HG03469 (cell line): Measurements from ENCODE around the gene APCDD1.
"Not testable (repeated sequence)": the region's sequence is repeated elsewhere in the genome, so short reads cannot be mapped to it uniquely, and the experiment has no call there.

Experiments used
- ATAC-seq: cut with Tn5 transposase; IDR thresholded peaks from one replicate; pipeline ENCODE4 v1.9.1; 2021; ENCODE audit warnings: mild to moderate bottlenecking, moderate library complexity, moderate number of reproducible peaks; ENCODE audit not compliant: unreplicated experiment

Gene APCDD1

DNA sequence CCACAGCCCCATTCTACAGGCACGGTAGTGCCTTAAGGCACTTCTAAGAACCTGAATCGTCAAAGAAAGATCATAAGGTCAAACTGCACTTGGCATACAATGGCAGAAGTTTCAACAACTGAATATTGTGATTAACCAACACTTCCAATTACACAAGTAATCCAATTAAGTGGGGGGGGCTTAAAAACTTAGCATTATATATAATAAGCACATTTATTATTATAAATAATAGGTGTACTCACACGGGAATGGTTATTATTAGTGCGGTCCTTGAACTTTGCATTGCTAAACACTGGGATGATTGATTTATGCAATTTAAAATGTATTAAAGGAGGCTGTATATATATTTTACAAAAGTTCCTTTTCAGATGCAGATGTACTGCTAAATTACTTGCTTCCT, 7.6 kb downstream of the APCDD1 start:
- no peak for ATAC-seq

DNA sequence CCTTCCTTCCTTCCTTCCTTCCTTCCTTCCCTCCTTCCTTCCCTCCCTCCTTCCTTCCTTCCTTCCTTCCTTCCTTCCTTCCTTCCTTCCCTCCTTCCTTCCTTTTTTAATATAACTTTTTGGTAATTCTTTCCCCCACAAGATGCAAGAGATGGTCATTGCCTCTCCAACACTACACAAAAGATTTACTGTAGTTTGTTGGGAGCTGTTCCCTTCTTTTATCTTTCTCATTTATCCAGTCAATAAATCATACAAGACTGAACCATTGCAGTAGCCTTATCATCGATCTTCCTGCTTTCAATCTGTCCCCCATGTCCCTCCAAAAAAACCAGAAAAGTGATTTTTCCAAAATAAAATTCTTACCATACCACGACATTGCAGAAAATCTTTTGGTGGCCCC, 8.2 kb downstream of the APCDD1 start:
- ATAC-seq, result no peak

DNA sequence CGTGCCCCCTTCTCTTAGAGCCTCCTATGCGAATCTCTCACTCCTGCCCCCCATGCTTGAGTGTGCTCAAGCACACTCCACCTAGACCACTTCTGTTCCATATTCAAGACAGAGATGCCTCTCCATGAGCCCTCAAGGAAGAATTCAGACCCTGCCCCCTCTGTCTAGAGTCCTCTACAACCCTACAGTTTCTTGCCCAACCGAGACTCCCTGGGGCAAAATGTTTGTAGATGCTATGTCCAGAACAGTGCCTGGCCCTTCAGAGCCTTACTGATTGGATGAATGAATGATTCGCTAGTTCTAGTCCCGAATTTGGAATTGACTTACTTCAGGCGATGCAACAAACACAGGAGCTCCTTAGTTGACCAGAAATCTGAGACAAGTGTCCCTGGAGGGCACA, 8.7 kb downstream of the APCDD1 start:
- ATAC-seq, result no peak

DNA sequence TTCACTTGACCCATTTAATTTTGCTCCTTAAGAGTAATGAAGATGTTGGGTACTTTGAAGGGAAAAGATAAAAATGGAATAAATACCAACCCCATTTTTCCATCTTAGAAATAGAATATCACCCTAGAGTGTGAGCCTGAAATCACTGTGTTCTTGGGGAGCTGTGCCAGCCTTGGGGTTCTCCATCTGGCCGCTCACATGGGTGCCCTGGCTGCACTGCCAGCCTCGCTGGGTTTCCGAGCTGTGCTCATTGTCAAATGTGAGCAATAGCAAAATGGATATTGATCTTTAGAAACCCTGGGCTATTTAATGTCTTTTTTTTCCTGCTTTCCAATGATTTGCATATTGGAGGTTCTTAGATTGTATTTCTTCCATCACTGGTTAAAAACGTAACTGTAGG, 9.3 kb downstream of the APCDD1 start:
- no peak for ATAC-seq

DNA sequence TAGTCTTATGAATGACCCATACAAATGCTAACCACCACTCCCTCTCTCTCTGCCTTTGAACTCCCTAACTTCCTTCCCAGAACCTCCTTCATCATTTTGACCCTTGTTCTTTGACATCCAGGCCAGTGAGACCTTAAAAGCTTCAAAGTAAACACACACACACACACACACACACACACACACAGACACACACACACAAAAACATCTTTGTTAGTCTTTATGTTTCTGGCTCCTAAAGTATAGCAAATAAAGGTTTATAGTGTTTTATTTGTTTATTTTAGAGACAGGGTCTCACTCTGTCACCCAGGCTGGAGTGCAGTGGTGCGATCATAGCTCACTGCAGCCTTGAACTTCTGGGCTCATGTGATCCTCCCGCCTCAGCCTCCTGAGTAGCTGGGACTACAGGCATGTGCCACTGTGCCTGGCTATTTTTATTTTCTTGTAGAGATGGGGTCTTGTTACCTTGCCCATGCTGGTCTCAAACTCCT, 9.8 kb downstream of the APCDD1 start:
- ATAC-seq, result not testable (repeated sequence)

DNA sequence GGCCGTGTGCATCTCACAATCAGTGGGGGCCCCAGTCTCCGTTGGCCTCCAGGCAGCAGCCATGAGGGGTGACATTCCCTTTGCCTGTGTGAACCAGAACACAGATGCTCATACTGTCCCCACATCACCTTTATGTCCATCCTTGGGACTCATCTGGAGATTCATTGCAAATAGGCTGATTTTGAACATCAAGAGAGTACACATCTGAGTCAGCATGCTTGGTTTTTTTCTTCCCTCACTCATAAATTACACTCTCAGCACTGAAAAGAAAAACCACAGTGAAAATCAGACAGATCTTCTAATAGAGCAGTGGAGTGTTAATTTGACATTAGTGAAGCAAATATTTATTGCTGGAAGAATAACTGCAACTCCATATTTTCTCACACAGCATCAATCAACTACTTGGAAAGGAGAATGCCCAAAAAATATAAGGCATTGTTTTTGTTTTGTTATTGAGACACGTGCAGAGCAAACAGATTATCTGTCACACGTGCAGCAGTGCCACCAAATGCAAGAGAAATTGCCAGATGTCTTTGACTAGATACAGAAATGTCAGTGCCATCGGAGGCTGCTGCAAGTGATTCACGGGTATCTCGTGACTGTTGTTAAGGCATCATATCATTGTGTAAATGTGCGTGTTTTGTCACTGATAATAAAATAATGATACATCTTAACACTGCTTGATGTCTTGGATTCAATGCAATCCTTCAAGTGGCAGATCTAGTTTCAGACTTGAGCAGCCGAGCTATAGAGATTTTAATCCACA, 10.9 kb downstream of the APCDD1 start:
- ATAC-seq, result no peak

DNA sequence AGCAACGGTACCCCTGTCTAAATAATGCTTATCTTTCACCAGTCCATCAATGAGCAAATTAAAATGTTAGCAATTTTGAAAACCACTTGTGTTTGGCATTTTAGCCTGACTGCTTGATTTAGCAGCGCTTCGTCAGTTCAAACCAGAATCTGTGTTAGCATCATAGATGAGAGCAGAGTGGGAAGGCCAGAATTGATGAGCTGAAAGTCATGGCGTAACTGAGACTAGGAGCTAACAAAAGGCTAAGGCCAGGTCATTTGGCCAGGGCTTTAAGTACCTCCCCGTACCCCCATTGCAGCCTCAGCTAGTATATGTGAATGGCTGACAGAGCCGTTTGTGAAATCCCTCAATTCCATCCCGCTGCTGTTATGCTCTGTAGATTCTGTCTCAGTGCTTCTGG, 16.0 kb downstream of the APCDD1 start:
- ATAC-seq, result no peak

DNA sequence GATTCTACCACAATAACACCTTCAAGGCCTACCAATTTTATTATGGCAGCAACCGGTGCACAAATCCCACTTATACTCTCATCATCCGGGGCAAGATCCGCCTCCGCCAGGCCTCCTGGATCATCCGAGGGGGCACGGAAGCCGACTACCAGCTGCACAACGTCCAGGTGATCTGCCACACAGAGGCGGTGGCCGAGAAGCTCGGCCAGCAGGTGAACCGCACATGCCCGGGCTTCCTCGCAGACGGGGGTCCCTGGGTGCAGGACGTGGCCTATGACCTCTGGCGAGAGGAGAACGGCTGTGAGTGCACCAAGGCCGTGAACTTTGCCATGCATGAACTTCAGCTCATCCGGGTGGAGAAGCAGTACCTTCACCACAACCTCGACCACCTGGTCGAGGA, 17.1 kb downstream of the APCDD1 start:
- no peak for ATAC-seq

DNA sequence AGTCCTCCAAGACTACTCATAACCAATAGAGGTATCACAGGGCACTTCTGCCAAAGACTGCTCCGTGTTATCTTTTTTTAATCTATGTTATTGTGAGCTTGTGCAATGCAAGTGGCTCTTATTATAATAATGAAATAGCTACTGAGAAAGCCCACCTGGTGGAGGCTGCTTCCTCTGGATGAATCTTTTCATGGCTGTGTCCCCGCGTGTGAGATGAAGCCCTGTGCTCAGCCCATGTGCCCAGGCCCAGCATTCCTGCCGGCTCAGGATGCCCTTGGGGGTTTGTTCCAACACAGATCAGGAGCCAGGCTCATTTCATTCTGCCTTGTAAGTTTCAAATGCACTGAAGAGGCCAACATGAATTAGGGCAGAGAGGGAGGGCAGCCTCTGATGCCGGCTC, 18.7 kb downstream of the APCDD1 start:
- ATAC-seq, result no peak

DNA sequence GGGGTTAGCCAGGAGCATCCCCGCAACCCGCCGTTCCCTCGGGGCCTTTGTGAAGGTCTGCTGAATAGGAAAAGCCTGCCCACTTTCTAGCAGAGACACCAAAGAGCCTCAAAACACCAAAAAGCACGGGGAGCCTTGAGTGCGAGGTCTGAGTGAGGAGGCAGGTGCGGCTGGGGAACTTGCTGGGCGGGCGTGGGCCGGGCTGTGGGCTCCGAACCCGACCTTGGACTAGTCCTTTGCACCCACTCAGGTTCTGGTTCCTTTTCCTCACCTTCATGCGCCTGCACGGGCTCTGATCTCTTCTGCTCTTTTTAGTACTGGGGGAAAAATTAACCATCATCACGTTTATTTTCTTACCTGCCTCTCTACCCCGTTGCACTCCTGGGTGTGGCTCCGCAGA, 19.9 kb downstream of the APCDD1 start:
- ATAC-seq, result no peak

DNA sequence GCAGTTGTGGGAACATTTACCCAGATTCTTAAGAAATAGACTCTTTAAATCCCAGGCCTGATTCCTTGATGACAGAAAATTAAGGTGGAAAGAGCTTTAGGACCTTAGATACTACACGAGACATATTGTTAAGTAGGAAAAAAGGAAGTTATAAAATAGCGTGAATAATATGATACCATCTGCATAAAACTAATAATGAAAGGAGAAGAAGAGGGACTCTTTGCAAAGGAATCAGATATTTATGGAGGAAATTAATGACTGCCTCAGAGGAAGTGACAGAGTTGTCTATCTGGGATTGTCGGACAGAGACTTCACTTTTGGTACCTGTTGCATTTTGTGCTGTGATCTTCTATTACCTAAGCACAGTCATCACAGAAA, 20.8 kb downstream of the APCDD1 start:
- no peak for ATAC-seq

DNA sequence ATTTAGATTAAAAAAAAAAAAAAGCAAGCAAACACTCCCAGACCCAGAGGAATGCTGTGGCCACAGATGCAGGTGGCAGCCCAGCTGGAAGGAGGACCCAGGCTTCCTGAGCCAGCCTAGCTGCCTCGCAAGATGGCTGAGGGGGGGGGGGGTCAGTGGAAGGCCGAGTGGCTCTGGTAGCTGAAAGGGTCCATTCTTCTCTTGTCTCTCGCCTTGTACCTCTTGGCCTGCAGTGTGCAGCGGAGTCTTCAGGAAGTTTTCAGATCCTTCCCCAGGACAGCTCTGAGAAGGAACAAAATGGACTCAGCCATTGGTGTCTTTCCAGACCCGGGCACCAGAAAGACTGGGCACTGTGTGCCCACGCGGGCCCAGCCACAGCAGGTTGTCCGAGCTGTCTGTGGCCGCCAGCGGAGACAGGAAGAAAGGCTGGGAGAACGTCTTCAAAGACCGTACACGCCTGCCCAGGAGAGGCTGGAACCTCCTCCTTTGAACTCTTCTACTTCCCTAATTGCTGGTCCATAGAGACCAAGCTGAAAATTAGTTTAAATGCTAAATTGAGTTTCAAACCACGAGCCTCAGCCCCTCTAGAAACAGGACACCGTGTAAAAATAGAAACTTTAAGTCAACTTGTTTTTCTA, 21.3 kb downstream of the APCDD1 start:
- ATAC-seq, result no peak

DNA sequence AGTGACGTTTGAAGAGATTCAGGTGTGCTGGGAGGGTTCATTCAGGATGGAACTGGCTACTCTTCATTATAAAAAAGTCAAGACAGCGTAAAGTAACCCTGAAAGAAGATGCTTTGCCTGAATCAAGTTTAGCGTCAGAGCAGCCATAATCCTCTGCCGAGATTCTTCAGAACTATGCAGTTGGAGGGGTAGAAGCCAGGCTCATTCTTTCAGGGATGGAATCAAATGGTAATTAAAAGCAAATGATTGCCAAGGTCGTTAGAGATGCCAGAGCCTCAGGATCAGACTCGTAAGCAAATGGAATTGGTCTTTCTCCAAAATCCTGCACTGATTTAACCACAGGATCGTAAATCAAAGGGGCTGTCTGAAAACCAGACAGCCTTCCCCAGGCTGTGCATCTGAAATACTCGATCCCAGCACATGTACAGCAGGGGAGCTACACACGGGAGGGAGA, 21.9 kb downstream of the APCDD1 start:
- no peak for ATAC-seq

DNA sequence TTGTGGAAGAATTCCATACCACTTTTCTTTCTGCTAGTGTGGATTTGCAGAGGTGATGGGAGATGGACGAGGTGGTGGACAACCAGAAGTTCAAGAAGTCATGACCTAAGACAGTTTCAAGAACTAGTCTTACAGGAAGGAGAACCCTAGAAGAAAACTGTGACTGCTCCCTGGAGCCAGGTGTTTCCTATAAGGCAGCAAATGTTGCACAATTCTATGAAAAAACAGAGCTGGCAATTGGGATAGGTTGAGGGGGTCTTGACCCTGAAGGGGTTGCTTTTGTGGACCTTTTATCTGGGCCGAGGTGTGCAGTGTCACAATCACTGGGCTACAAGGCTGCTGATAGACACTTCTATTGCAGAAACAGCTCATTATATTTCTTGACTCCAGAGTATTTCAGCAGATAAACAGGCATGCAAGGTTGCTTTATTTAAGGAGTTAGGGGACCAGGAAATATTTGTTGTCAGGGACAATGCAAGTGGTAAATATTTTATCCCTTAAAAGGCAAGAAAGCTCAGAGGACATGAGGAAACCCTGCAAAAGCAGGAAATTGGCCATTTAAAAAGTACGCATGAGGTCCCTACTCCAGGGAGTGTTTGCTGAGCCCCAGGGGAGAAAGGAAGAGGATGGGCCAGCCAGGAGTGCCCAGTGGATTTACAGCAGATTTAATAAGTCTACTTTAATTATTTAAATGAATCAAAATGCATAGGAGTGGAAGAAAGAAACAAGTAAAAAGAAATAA, 22.9 kb downstream of the APCDD1 start:
- ATAC-seq, result no peak

DNA sequence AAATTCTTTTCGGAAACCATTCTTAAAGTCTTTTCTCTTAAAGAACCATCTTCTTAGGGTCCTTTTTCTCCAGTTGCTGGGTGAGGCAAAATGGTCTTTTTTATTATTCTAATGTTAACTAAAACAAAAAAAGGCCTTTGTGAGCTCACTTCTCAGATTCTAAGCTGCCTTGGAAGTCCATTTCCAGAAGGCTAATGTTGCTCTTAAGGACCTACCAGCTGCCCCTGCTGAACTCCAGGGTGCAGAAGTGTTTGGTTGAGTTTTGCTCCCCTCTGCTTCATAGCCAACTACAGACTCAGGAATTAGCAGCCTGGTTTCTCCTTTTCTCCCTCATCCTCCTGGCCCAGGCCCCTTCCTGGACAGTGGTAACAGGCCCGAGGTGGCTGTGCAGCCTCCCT, 23.4 kb downstream of the APCDD1 start:
- ATAC-seq, result no peak

DNA sequence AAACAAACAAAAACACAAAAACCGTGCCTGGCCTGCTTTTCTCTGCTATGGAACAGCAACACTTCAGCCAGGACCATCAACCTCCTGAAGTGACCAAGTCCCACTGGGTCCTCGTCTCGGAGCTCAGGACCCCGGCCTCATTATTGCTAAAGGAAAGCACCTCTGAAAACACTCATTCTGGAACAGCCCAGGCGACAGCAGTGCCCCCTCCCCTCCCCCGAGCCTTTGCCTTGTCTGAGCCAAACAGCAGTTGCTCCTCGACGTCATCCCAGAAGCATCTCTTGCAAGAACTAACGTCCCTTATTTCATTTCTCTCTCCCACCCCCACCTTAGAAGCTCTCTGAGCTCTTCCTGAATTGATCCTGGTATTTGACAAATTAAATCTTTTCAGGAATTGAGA, 27.4 kb downstream of the APCDD1 start:
- ATAC-seq, result no peak

DNA sequence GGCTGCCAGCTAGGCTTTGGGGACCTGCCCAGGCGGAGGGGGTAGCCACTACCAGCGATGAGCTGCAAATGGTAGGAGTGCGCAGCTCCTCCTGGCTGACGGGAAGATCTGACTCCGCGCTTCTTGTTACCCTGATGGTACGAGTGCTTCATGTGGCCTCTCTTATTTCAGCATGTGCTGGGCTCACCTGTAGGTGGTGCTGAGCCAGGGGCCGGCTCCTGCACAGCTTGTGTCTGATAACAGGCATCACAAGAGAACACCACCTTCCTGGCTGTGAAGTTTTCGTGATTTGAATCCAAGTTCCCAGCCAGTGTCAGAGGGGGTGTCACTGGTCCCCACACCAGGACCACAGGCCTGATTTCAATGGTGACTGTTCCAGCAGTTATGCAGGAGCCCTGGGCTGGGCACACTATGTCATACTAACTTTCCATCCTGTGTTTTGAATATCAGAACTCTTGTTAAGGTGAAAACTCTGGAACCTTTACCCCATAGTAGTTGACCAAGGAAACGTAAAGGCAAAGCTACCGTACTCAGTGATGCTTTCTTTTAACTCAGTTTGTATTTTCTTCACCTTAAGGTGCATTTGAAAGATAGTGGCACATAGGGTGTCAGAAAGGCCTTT, 28.0 kb downstream of the APCDD1 start:
- ATAC-seq, result no peak

DNA sequence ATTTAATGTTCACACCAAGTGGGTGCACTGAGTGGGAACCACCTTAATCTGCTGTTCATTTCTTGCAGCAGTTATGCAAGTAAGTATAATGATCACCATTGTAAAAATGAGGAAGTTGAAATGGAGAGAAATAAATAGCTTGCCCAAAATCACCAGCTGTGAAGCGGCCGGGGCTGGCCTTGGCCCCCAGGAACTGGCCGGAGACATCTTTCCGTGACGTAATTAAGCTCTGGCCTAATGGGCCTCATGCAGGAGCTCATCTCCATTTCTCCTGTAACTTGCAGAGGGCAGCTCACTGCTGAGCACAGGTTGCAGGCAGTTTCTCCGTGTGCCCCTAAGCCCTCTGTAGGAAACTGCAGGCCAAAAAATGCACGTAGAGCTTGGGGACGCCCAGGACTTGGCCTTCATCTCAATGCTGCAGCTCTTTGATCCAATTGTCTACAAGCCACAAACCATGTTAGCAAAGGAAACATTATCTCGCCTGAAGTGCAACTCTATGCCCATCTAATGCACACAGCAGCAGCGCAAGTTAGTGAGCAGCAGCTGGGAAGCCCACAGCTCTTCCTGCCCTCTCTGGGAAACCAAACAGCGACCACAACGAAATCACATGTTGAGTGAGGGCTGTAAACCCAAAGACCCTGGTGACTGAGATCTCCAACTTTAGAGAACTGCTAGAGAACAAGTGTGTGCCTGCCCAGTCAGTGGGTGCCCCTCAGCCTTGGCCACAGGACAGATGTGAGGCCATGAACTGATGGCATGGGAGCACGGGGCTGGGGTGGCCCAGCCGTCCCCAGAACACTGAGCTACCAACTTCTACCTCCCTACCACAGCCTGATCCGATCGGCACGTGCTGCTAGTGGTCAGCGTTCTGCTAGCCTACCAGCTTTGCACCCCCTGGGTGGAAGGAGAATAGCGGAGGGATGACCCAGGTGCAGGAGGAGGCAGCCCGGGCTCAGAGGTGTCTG, 28.8 kb downstream of the APCDD1 start:
- ATAC-seq, result peak; percentile 74

DNA sequence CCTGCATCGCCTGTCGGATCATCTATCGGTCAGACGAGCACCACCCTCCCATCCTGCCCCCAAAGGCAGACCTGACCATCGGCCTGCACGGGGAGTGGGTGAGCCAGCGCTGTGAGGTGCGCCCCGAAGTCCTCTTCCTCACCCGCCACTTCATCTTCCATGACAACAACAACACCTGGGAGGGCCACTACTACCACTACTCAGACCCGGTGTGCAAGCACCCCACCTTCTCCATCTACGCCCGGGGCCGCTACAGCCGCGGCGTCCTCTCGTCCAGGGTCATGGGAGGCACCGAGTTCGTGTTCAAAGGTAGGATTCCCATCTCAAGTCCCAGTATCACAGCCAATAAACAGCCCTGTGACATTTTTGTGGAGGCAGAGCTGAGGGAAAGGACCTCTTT, 31.0 kb downstream of the APCDD1 start:
- ATAC-seq, result no peak

DNA sequence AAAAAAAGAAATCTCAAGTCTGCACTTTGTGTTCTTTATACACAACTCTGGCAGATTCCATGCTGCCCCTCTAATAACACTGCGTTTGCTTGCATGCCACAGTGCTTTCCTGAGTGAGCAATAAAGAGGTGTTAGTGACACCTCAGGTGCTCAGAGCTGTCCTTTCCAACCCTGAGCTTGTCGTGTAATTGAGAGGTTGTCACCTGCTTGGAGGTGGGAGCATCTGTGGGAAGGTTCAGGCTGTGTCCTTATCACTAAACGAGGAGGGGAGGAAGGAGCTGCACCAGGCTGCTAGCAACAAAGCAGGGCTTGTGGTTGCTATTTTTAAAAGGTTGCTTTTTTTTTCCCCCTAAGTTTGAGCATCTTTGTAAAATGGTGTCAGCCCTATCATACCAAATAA, 31.9 kb downstream of the APCDD1 start:
- ATAC-seq, result no peak
